ENCODE results near the gene TTC6.

Gene TTC6

DNA sequence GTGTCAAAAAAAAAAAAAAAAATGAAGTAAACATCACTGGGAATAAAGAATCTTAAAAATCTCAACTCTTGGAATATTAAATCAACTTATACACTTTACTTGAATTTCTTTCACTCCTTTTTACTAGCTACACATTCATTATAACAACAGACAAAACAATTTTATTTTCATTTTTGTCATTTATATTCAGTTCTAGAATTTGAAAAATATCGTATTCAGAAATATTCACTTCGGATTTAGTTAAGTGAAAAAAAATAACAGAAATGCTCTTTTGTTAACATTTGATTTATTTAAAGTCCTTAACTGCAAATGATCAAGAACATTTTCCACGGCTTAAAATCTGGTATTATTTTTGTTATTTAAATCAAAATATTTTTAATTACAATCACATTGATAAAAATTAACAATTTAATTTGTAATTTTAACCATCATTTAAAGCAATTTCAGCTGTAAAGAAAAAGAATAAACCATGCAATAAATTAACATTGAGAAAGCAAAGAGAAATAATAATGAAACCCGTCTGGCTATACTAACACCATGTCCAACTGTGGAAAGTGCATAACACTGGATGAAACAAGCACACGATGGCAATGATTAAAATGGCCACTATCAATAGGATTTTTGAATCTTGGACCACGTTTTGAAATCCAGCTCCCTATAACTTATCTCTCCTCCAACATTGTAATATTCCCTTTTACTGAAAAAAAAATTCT lies 5.6 kb upstream of the TTC6 start:
- DNase-seq (ENCODE audit: low read depth): peak; percentile 40
- TF ChIP-seq, protein P1, sequence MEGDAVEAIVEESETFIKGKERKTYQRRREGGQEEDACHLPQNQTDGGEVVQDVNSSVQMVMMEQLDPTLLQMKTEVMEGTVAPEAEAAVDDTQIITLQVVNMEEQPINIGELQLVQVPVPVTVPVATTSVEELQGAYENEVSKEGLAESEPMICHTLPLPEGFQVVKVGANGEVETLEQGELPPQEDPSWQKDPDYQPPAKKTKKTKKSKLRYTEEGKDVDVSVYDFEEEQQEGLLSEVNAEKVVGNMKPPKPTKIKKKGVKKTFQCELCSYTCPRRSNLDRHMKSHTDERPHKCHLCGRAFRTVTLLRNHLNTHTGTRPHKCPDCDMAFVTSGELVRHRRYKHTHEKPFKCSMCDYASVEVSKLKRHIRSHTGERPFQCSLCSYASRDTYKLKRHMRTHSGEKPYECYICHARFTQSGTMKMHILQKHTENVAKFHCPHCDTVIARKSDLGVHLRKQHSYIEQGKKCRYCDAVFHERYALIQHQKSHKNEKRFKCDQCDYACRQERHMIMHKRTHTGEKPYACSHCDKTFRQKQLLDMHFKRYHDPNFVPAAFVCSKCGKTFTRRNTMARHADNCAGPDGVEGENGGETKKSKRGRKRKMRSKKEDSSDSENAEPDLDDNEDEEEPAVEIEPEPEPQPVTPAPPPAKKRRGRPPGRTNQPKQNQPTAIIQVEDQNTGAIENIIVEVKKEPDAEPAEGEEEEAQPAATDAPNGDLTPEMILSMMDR (IDR thresholded peaks at IDR 0.05; ENCODE audit: insufficient read depth, low read depth, low read length, missing control alignments): no peak
- H3K4me3 ChIP-seq (ENCODE audit: low read length): peak overlapping the region; percentile 62

DNA sequence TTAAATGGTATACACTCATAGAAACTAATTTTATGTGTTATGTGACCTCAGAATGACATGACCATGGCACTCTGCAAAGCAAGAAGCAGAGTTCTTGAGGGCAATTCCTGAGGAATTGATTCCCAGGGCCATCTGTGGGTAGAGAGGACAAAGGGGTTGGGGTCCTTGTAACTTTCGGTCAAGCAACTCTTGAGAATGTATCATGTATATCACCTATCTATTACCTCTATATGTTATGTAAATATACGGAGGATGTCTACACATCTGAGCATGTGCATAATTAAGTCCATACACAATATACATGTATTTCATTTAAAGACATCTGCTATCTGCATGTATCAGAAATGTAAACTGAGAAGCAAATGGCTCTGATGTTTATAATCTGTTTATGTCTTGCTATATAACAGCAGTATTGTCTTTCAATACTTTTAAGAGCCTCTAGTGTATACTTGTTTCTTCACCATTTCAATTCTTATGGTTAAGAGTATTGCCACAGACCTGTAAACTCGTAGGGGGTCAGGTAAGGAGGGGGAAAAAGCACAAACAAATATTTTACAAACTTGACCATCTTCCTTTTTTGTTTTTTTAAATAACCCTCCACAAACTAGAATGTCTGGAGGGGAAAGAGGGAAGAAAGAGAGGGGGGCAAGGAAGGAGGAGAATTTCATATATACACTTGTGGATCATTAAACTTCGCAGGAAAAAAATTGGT lies 4.8 kb upstream of the TTC6 start:
- TF ChIP-seq, protein P1 (IDR thresholded peaks at IDR 0.05; ENCODE audit: insufficient read depth, low read depth, low read length, missing control alignments): no peak
- peak overlapping the region; percentile 62 for H3K4me3 ChIP-seq (ENCODE audit: low read length)
- peak; percentile 34 for DNase-seq (ENCODE audit: low read depth)

DNA sequence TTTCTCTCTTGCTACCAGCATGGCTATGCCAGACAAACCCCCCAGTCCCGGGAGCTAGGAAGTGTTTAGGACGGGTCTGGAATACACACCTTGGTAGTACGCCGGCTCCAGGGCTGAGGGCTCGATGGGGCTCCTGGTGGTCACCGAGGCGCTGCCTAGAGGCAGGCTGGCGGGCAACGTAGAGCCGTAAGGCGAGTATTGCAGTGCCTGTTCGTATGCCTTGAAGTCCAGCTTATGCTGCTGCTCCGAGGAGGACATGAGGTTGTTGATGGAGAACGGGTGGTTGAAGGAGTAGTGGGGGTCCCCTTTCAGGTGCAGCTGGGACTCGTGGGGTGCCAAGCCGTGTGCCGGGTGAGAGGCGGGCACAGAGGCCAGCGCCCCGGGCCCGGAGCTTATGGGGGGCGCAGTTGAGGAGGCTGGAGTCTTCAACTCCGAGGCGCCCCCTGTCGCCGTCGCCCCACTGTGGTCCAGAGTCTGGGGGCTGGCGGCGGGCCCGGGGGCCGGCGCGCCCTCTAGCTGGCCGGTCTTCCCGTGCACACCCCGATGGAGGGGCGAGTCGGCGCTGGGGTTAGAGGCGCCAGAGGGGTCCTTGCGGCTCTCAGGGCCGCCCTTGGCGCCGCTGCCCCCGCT lies 4.0 kb upstream of the TTC6 start:
- H3K4me3 ChIP-seq (ENCODE audit: low read length): peak overlapping the region; percentile 62
- peak; percentile 70 for DNase-seq (ENCODE audit: low read depth)
- TF ChIP-seq, protein P1 (IDR thresholded peaks at IDR 0.05; ENCODE audit: insufficient read depth, low read depth, low read length, missing control alignments): no peak

DNA sequence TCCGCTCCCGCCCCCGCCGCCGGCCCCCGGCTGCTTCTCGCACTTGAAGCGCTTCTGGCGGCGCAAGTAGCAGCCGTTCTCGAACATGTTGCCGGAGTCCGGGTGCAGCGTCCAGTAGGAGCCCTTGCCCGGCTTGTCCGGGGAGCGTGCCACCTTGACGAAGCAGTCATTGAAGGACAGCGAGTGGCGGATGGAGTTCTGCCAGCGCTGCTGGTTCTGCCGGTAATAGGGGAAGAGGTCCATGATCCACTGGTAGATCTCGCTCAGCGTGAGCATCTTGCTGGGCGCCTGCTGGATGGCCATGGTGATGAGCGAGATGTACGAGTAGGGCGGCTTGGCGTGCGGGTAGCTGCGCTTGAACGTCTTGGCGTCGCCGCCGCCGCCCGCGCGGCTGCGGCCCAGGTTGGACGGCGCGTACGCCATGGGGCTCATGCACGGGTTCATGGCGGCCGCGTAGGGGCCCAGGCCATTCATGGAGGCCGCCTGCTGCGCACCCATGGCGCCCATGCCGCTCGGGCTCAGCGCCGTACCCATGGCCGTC lies 3.4 kb upstream of the TTC6 start:
- peak overlapping the region; percentile 62 for H3K4me3 ChIP-seq (ENCODE audit: low read length)
- TF ChIP-seq, protein P1 (IDR thresholded peaks at IDR 0.05; ENCODE audit: insufficient read depth, low read depth, low read length, missing control alignments): no peak
- peak; percentile 72 for DNase-seq (ENCODE audit: low read depth)

DNA sequence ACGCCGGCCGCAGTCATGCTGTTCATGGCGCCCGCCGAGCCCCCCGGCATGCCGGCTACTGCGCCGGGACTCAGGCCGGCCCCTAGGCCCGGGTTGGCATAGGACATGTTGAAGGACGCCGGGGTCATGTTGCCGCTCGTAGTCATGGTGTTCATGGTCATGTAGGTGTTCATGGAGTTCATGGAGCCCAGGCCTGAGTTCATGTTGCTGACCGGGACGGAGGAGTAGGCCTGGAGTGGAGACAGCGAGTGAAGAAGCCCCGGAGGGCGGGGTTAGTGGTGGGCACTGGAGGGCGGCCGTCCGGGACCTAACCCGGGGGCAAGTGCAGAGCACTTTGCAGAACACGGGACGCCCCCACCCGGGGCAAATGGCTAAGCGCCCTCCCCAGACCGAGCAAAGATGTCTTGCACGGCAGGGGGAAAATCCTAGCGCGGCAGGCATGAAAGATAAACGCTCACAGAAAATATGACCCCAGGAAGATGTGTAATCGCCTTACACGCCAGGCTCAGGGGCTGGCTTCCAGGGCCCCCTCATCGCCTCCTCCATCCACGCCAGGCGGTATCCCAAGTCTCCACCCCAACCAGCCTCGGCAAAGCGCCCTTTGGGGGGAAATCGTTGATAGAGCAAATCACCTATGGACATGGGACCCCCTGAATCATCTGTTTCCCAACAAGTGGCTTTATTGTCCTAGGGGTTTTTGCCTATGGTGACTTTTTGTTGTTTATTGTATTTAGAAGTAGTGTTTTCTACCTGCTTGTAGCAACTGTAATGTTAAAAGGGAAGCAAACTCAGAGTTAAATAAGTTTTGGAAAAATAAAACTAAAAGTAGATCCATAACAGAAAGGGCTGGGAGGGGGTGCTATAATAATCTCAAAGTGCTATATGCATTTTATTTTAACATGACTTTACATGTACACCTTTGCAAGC lies 2.7 kb upstream of the TTC6 start:
- peak overlapping the region; percentile 62 for H3K4me3 ChIP-seq (ENCODE audit: low read length)
- TF ChIP-seq, protein P1 (IDR thresholded peaks at IDR 0.05; ENCODE audit: insufficient read depth, low read depth, low read length, missing control alignments): no peak
- DNase-seq (ENCODE audit: low read depth): peak; percentile 45
